ENCODE data around the gene PHF2.
"Not testable (repeated sequence)": the region's sequence is repeated elsewhere in the genome, so short reads cannot be mapped to it uniquely, and the experiment has no call there.

DNA sequence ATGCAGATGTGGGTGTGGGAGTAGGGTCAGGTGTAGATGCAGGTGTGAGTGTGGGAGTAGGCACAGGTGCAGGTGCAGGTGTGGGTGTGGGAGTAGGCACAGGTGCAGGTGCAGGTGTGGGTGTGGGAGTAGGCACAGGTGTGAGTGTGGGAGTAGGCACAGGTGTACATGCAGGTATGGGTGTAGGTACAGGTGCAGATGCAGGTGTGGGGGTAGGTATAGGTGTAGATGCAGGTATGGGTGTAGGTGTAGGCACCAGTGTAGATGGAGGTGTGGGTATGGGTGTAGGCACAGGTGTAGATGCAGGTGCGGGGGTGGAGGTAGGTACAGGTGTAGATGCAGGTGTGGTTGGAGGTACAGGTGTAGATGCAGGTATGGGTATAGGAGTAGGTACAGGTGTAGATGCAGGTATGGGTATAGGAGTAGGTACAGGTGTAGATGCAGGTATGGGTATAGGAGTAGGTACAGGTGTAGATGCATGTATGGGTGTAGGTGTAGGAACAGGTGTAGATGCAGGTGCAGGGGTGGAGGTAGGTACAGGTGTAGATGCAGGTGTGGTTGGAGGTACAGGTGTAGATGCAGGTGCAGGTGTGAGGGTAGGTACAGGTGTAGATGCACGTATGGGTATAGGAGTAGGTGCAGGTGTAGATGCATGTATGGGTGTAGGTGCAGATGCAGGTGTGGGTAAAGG lies 96.1 kb downstream of the PHF2 start:
- not testable (repeated sequence) for TF ChIP-seq ZNF274 (IDR thresholded peaks at IDR 0.05; ENCODE audit: borderline replicate concordance, extremely low read depth, low read length); CTCF (IDR thresholded peaks at IDR 0.05; ENCODE audit: control extremely low read depth in 1 of 3, insufficient read depth in 1 of 3, low read depth in 1 of 3, low read length in 3 of 3); POLR2A (IDR thresholded peaks at IDR 0.05; ENCODE audit: control extremely low read depth in 1 of 2, low read depth in 2 of 2, low read length in 2 of 2); TAF1 (IDR thresholded peaks at IDR 0.05; ENCODE audit: low read depth, low read length); EZH2 (IDR thresholded peaks at IDR 0.05; ENCODE audit: low read depth, low read length, severe bottlenecking); TBP (IDR thresholded peaks at IDR 0.05; ENCODE audit: low read depth, low read length); YY1 (IDR thresholded peaks at IDR 0.05; ENCODE audit: low read depth, low read length); GTF2F1 (IDR thresholded peaks at IDR 0.05; ENCODE audit: borderline replicate concordance, low read depth, low read length)
- TF ChIP-seq, protein P1, sequence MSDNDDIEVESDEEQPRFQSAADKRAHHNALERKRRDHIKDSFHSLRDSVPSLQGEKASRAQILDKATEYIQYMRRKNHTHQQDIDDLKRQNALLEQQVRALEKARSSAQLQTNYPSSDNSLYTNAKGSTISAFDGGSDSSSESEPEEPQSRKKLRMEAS (IDR thresholded peaks at IDR 0.05) = not testable (repeated sequence)

Data from H1 (cell line).